ENCODE results near the gene AUNIP. TPM values are rescaled to one million over a fixed set of nuclear protein-coding genes. Genes with fewer than 3 reads are reported as not detected.
A peak's percentile ranks its signal among the peaks of the same experiment; 100 is the strongest.

AUNIP gene
- total RNA-seq, 1 experiment from 2014 or later = 11.0 TPM

DNA sequence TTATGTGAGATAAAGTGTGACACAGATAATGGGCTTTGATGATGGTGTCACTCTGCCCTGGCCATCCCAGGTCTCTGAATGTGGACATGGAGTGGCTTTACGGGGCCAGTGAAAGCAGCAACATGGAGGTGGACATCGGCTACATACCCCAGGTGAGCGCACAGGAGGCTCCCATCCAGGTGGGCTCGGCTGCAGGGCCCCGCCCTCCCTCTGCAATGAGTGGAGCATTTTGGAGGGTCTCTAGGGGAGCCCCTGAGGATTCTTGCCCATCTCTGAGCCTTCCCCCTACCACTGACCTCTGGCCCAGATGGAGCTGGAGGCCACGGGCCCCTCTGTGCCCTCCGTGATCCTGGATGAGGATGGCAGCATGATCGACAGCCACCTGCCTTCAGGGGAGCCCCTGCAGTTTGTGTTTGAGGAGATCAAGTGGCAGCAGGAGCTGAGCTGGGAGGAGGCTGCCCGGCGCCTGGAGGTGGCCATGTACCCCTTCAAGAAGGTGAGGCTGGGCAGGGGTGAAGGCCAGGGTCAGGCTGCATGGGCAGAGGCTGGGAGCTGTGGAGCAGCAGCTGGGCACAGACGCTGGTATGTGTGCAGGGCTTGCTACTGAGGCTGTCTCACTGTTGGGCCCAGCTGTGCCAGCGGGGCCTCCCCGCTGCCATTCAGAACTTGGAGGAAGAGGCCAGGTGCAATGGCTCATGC is 47.7 kb downstream of the AUNIP start:
- BruUV-seq (replicated peaks) = no TSS peak
- H3K36me3 ChIP-seq (ENCODE audit: low read depth) = no peaks in the 10 kb centered on the region
- ChIA-PET CTCF (no interaction called here), POLR2A (ENCODE audit: unreplicated experiment) (interaction anchor here (0.6 kb wide), 1 partner anchor 53 kb away, joined by 4 read pairs; no protein-coding TSS in a partner anchor)
- no peak overlapping the region for H3K4me3 ChIP-seq
- no peak for DNase-seq
- intact Hi-C loops (cut with micrococcal nuclease; ENCODE audit: unreplicated experiment) = loop anchor here (2.0 to 10.0 kb wide), 3 partner anchors 203 to 567 kb away; partner anchors contain the start of gene RSRP1
- no peaks in the 10 kb centered on the region for H3K9me2 ChIP-seq (ENCODE audit: insufficient read depth)
- no peaks in the 10 kb centered on the region for H3K9me3 ChIP-seq (ENCODE audit: insufficient read depth, low read depth)
- no peaks in the 10 kb centered on the region for H4K20me1 ChIP-seq (ENCODE audit: insufficient read depth)
- no peaks in the 10 kb centered on the region for H3K79me2 ChIP-seq (ENCODE audit: low read depth)
- H3F3A ChIP-seq (ENCODE audit: insufficient read depth, low read depth) = no peaks in the 10 kb centered on the region
- no peak overlapping the region for H3K27ac ChIP-seq
- H3K27me3 ChIP-seq (ENCODE audit: insufficient read depth, low read depth) = no peaks in the 10 kb centered on the region
- H3K4me2 ChIP-seq = no peak overlapping the region
- no peaks in the 10 kb centered on the region for H3K4me1 ChIP-seq (replicated peaks; ENCODE audit: insufficient read depth)
- TF ChIP-seq EZH2 (IDR thresholded peaks at IDR 0.05; ENCODE audit: low read depth) = no peak
- TF ChIP-seq CTCF (conservative IDR thresholded peaks at IDR 0.05) = no peak
- H2AFZ ChIP-seq = no peak overlapping the region

- Histone ChIP-seq H3K36me3 (ENCODE audit: low read depth) (no peaks in the 10 kb centered on the region), H3K27me3 (ENCODE audit: insufficient read depth, low read depth) (no peaks in the 10 kb centered on the region), H3K4me3 (no peak overlapping the region), H4K20me1 (ENCODE audit: insufficient read depth) (no peaks in the 10 kb centered on the region), H3K9me3 (ENCODE audit: insufficient read depth, low read depth) (no peaks in the 10 kb centered on the region), H3K79me2 (ENCODE audit: low read depth) (no peaks in the 10 kb centered on the region), H3K4me2 (no peak overlapping the region), H3K9me2 (ENCODE audit: insufficient read depth) (no peaks in the 10 kb centered on the region), H2AFZ (no peak overlapping the region), H3F3A (ENCODE audit: insufficient read depth, low read depth) (no peaks in the 10 kb centered on the region), H3K4me1 (replicated peaks; ENCODE audit: insufficient read depth) (no peaks in the 10 kb centered on the region), H3K27ac (no peak overlapping the region)
- intact Hi-C loops (cut with micrococcal nuclease; ENCODE audit: unreplicated experiment) = loop anchor here (2.0 to 10.0 kb wide), 3 partner anchors 202 to 566 kb away; partner anchors contain the start of gene RSRP1
- no peak for TF ChIP-seq EZH2 (IDR thresholded peaks at IDR 0.05; ENCODE audit: low read depth)
- peak; percentile 89 for TF ChIP-seq CTCF (conservative IDR thresholded peaks at IDR 0.05)
- BruUV-seq (replicated peaks) = no TSS peak
- DNase-seq = peak in 1 of 2 experiments; percentile 71
- POLR2A ChIA-PET (ENCODE audit: unreplicated experiment) = interaction anchor here (0.6 kb wide), 1 partner anchor 54 kb away, joined by 4 read pairs; no protein-coding TSS in a partner anchor
- CTCF ChIA-PET = no interaction called here
Measured at GRCh38 chr1:25810341-25811299, 48.6 kb downstream of the AUNIP start.

- POLR2A ChIA-PET (ENCODE audit: unreplicated experiment) = no interaction called here
- no peak overlapping the region for H3K4me3 ChIP-seq
- intact Hi-C loops (cut with micrococcal nuclease; ENCODE audit: unreplicated experiment) = loop anchor here (2.0 to 10.0 kb wide), 3 partner anchors 201 to 565 kb away; partner anchors contain the start of gene RSRP1
Measured at GRCh38 chr1:25809929-25810328, 49.3 kb downstream of the AUNIP start.

More at GRCh38 chr1:25809929-25810328, 49.3 kb downstream of the AUNIP start:
- Histone ChIP-seq H3K9me3 (ENCODE audit: insufficient read depth, low read depth) (no peaks in the 10 kb centered on the region), H3F3A (ENCODE audit: insufficient read depth, low read depth) (no peaks in the 10 kb centered on the region), H3K79me2 (ENCODE audit: low read depth) (no peaks in the 10 kb centered on the region), H3K9me2 (ENCODE audit: insufficient read depth) (no peaks in the 10 kb centered on the region), H4K20me1 (ENCODE audit: insufficient read depth) (no peaks in the 10 kb centered on the region), H3K27ac (no peak overlapping the region), H3K4me1 (replicated peaks; ENCODE audit: insufficient read depth) (no peaks in the 10 kb centered on the region), H3K27me3 (ENCODE audit: insufficient read depth, low read depth) (no peaks in the 10 kb centered on the region), H2AFZ (no peak overlapping the region), H3K4me2 (no peak overlapping the region), H3K36me3 (ENCODE audit: low read depth) (no peaks in the 10 kb centered on the region)
- CTCF ChIA-PET = interaction anchor here (0.6 kb wide), 1 partner anchor 422 kb away, joined by 5 read pairs; no protein-coding TSS in a partner anchor
- no peak for DNase-seq
- no TSS peak for BruUV-seq (replicated peaks)
- TF ChIP-seq EZH2 (IDR thresholded peaks at IDR 0.05; ENCODE audit: low read depth) = no peak
- no peak for TF ChIP-seq CTCF (conservative IDR thresholded peaks at IDR 0.05)

Data from PC-9 (cell line).